CD1c-positive myeloid dendritic cell (primary cell): ENCODE measurements around the gene BHLHE40.

Experiments
- DNase-seq: peaks from one replicate; pipeline ENCODE4 v3.0.0-alpha.2; 2016; ENCODE audit errors: extremely low spot score

Gene BHLHE40

GRCh38 chr3:5019411-5020241, 40.4 kb downstream of the BHLHE40 start:
- peak; percentile 91 for DNase-seq

- DNase-seq, result peak; percentile 67
These were observed 41.0 kb downstream of the BHLHE40 start for GRCh38 chr3:5020242-5020722.

DNA sequence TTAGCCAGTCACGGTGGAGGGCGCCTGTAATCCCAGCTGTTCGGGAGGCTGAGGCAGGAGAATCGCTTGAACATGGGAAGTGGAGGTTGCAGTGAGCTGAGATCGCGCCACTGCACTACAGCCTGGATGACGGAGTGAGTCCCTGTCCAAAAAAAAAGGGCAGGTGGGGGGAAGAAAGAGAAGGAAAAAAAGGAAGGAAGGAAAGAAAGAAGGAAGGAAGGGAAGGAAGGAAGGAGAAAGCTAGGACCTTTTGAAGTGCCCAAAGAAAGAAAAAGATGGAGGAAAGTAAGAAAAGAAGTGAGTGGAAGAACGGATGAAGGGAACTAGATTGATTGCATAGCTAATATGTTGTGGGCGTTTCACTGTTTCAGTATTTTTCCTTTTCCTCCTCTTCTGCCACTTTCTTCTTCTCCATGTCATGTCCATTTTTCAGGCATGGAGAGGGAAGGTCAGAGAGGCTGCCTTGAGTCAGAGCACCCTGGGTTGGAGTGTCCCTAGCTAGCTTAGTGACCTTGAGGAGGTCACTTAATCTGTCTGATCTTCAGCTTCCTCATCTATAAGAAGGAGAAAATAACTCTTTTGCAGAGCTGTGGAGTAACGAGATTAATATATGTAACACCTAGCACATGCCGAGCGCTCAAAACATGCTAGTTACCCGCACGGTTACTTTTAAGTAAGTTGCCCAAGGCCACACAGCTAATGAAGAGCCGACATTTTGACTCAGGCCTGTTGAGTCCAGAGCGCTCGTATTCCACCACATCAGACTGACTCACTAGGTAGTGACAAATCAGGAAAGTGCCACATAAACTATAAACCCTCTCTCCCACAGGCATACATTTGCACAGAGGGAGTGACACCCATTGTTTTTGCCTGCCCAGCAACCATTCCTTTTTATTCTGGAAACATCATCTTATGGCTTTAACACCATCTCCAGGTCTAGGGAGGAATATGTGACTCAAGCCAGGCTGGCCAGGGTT, 42.2 kb downstream of the BHLHE40 start:
- DNase-seq, result peak; percentile 67

DNA sequence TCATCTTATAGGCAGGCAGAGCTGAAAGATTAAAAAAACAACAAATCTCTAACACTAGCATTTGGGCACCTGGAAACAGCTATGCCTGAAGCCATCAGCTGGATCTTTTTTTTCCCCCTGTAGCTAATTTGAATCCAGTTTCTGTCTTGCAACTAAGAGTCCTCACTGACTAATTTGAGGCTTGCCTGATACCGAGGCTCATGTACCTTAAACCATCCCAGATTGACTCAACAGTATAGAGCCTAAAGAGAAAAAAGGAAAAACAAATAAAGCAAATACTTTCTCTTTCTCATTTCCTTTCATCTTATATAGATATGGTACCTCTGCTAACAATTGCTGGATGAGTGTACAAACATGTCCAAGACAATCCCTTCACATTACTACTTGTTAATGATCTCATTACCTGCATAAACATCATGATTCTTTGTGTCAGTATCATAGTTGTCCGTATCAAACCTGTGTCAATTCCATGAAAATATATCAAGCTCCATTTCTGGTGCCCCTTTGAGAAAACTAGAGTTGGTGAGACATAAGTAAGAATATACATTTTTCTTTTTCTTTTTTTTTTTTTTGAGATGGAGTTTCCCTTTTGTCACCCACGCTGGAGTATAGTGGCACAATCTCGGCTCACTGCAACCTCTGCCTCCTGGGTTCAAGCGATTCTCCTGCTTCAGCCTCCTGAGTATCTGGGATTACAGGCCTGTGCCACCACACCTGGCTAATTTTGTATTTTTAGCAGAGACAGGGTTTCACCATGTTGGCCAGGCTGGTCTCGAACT, 43.1 kb downstream of the BHLHE40 start:
- DNase-seq, result no peak

DNA sequence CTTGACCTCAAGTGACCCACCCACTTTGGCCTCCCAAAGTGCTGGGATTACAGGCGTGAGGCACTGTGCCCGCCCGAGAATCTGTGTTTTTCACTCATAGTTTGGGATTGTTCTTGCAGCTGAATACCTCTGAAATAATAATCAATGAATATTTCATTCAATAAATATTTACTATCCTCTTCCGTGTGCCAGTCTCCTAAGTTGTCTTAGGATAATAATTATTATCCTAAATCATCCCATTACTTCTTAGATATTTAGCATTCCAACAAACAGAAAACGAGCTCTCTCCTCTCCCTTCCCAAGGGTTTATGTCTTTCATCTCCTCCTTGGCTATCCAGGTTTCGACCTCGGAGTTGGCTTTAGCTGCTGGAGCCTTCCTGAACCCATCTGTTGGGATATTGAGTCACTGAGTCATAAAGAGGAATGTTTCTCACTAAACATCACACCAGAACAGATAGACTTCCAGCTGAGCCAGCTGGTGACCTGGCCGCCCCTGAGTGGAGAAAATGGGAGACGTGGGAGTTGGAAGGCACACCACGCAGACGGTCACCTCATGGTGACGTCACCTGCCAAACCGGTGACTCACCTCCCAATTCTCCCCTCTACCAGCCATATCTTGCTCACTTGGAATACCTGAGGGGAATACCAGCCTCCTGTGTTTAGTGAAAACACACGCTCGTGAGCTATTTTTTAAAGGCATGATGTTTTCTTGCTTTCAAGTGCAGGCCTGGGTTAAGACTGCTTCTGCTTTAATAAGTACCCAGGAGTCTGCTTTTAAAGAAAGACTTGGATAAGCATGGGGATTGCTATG, 43.9 kb downstream of the BHLHE40 start:
- no peak for DNase-seq

DNA sequence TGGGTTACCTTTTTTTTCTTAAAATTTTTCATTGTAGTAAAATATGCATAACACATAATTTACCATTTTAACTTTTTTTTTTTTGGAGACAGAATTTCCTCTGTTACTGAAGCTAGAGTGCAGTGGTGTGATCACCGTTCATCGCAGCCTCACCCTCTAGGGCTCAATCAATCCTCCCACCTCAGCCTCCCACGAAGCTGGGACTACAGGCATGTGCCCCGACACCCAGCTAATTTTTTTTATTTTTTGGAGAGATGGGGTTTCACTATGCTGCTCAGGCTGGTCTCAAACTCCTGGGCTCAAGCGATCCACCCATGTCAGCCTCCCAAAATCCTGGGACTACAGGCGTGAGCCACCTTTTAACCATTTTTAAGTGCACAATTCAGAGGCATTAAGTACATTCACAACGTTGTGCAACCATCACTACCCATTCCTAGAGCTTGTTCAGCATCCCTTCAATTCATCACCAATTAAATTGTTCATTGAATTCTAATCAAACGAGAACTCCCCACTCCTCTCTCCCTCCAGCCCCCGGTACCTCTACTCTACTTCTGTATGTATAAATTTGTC, 44.6 kb downstream of the BHLHE40 start:
- no peak for DNase-seq

GRCh38 chr3:5026046-5026362, 46.8 kb downstream of the BHLHE40 start:
- no peak for DNase-seq

GRCh38 chr3:5029715-5030114, 50.5 kb downstream of the BHLHE40 start:
- no peak for DNase-seq

- no peak for DNase-seq
These were observed 50.9 kb downstream of the BHLHE40 start for GRCh38 chr3:5030152-5030551.

DNA sequence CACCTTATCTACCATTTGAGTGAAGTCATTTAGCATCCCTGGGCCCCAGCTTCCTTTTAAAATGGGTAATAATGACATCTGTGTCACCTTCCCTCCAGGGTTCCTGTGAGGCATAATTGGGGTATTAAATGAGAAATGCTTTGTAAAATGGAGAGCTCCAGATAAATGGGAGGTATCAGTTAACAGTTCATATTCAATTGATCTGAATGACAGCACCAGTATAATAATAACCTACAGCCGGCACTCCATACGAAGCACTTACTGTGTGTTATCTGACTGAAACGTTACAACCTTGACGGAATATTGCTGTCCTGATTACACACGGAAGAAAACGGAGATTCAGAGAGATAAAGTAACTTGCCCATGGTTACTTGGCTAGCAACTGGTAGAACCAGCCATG, 53.6 kb downstream of the BHLHE40 start:
- DNase-seq, result no peak
